ENCODE measurements around the gene STAM2.

DNA sequence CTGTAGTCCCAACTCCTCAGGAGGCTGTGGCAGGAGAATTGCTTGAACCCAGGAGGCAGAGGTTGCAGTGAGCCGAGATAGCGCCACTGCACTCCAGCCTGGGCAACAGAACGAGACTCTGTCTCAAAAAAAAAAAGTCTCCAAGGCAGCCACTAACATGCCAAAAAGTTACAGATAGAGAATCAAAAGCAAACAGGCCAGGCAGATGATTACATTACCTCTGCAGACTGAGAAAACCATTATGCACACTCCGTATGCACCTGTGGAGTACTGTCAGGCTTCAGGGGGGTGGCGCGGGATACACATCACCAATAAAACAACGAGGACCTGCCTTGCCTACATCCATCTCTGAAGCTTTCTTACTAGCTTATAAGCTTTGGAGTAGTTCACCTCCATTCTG is 10.3 kb downstream of the STAM2 start:
- TF ChIP-seq, protein P1, sequence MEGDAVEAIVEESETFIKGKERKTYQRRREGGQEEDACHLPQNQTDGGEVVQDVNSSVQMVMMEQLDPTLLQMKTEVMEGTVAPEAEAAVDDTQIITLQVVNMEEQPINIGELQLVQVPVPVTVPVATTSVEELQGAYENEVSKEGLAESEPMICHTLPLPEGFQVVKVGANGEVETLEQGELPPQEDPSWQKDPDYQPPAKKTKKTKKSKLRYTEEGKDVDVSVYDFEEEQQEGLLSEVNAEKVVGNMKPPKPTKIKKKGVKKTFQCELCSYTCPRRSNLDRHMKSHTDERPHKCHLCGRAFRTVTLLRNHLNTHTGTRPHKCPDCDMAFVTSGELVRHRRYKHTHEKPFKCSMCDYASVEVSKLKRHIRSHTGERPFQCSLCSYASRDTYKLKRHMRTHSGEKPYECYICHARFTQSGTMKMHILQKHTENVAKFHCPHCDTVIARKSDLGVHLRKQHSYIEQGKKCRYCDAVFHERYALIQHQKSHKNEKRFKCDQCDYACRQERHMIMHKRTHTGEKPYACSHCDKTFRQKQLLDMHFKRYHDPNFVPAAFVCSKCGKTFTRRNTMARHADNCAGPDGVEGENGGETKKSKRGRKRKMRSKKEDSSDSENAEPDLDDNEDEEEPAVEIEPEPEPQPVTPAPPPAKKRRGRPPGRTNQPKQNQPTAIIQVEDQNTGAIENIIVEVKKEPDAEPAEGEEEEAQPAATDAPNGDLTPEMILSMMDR (conservative IDR thresholded peaks at IDR 0.05; ENCODE audit: low read length) = no peak
- TF ChIP-seq EZH2phosphoT487 (IDR thresholded peaks at IDR 0.05; ENCODE audit: borderline replicate concordance) = no peak

Measured in Loucy (cell line).